Duodenal mucosa (tissue), 2 donors: ENCODE measurements around the gene EIF1.
"Not testable (repeated sequence)": the region's sequence is repeated elsewhere in the genome, so short reads cannot be mapped to it uniquely, and the experiment has no call there.

Experiments used
- H3K27ac ChIP-seq: one replicate; pipeline ENCODE4 v1.7.0; 2013; ENCODE audit warnings: low read depth, low read length
- H3K27me3 ChIP-seq, 2 donors: one replicate each; pipeline ENCODE4 v1.7.0; 2013; ENCODE audit warnings: low read length in 2 of 2, control low read depth in 1 of 2; ENCODE audit not compliant: insufficient read depth in 2 of 2, control insufficient read depth in 1 of 2
- H3K36me3 ChIP-seq, 2 donors: one replicate each; pipeline ENCODE4 v1.7.0; 2013; ENCODE audit warnings: low read length in 2 of 2, control low read depth in 1 of 2; ENCODE audit not compliant: insufficient read depth in 2 of 2, control insufficient read depth in 1 of 2
- H3K4me1 ChIP-seq, 2 donors: one replicate each; pipeline ENCODE4 v1.7.0; 2013; ENCODE audit warnings: low read length in 2 of 2, control low read depth in 1 of 2; ENCODE audit not compliant: insufficient read depth in 2 of 2, control insufficient read depth in 1 of 2
- H3K4me3 ChIP-seq, 2 donors: one replicate each; pipeline ENCODE4 v1.7.0; 2013; ENCODE audit warnings: low read length in 2 of 2, low read depth in 1 of 2
- H3K9ac ChIP-seq, 2 donors: one replicate each; pipeline ENCODE4 v1.7.0; 2013; ENCODE audit warnings: low read length in 2 of 2, low read depth in 1 of 2
- H3K9me3 ChIP-seq, 2 donors: one replicate each; pipeline ENCODE4 v1.7.0; 2013; ENCODE audit warnings: low read length in 2 of 2, control low read depth in 1 of 2; ENCODE audit not compliant: control insufficient read depth in 1 of 2

The EIF1 gene

DNA sequence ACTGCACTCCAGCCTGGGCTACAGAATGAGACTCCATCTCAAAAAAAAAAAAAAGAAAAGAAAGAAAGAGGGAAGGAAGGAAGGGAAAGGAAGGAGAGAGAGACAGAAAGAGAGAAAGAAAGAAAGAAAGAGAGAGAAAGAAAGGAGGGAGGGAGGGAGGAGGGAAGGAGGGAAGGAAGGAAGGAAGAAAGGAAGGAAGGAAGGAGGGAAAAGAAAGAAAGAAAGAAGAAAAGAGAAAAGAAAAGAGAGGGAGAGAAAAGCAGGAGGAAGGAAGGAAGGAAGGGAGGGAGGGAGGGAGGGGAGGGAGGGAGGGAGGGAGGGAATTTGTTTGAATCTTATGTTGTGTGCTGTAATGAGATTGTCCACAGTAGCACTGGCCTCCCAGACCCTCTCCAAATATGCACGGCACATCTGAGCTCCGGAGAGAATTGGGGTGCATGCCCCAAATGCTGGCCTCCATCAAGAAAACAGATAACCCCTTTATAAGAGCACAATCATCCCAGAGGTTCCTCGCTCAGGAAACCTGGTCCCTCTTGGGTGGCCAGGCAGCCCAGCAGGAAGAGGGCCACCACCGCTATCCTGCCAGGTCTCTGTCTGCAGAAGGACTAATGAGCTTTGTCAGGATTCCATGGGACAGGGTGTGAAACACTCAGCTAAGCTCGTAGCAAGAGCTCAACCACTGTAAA lies 8.8 kb upstream of the EIF1 start:
- peaks cover 15 to 27% of the 10 kb centered on the region in 2 donors for H3K4me1 ChIP-seq
- no peak overlapping the region for H3K4me3 ChIP-seq
- H3K9ac ChIP-seq, result no peak overlapping the region
- H3K36me3 ChIP-seq, result no peaks in the 10 kb centered on the region
- H3K27ac ChIP-seq, result no peak overlapping the region
- H3K27me3 ChIP-seq, result no peaks in the 10 kb centered on the region
- H3K9me3 ChIP-seq, result no peaks in the 10 kb centered on the region

DNA sequence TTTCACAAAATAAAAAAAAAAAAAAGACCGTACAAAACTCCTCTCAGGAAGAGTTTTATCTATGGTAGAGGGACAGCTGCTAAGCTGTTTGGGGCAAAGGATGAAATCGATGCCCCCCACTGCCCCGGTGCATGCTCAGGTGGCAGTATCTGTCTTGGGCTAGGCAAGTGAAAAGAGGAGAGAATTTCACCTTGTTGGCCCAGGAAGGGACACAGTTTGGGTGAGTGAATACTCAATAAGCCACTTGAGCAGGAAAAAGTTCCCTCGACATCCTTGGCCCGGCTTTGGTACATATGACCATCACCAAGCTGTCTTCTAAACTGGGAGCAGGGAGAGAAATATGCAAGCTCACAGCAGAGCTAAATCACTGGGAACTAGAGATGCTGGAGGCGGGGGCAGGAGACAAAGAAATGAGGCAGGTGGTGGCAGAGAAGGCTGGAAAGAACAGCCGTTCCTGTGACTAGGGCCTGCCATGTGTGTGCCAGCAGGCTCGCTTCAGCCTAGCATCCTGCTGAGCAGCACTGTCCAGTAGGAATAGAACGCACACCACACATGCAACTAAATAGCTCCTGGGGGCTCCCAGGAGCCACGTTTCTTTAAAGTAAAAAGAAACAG lies 8.2 kb upstream of the EIF1 start:
- Histone ChIP-seq H3K4me3 (no peak overlapping the region), H3K27me3 (no peaks in the 10 kb centered on the region), H3K9ac (no peak overlapping the region), H3K9me3 (no peaks in the 10 kb centered on the region), H3K36me3 (no peaks in the 10 kb centered on the region), H3K27ac (no peak overlapping the region), H3K4me1 (peaks cover 15 to 27% of the 10 kb centered on the region in 2 donors)

DNA sequence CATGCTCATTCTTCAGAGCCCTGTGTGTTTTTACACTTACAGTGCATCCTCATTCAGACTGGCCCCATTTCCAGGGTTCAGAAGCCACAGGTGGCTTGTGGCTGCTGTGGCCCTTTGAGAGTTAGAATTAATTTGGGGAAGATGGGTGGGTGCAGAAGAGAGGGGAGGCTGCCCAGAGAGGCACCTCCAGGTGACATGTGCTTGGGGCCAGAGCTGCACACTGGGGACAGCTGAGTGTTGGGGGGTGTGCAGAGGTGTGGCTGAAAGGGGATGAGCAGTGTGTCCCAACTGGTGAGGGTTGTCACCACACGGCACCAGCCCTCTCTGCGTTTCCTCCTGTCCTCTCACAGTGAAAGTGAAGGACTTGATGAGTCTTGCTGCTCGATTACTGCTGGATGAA lies 6.9 kb upstream of the EIF1 start:
- Histone ChIP-seq H3K27me3 (no peaks in the 10 kb centered on the region), H3K4me1 (peaks cover 5 to 17% of the 10 kb centered on the region in 2 donors), H3K9me3 (no peaks in the 10 kb centered on the region), H3K27ac (no peak overlapping the region), H3K4me3 (no peak overlapping the region), H3K9ac (no peak overlapping the region), H3K36me3 (no peaks in the 10 kb centered on the region)

DNA sequence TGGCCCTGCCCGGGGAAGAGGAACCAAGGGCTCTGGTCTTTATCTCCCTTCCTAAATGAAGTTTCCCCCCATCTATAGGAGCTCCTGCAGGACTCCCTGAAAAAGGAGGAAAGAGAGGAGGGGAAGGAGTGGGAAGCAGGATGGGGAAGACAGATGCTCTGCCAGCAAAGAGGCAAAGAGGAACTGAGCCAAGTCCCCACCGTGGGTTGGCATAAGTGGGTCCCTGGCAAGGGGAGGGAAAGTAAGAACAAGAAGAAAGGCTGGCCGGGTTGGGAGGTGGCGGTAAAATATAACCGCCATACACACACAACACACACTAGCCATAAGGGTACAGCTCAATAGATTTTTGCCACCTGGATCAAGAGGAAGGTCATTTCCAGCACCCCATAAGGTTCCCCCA lies 6.1 kb upstream of the EIF1 start:
- Histone ChIP-seq H3K9me3 (no peaks in the 10 kb centered on the region), H3K27me3 (no peaks in the 10 kb centered on the region), H3K9ac (no peak overlapping the region), H3K4me1 (peaks cover 5 to 14% of the 10 kb centered on the region in 2 donors), H3K27ac (no peak overlapping the region), H3K36me3 (no peaks in the 10 kb centered on the region), H3K4me3 (no peak overlapping the region)

DNA sequence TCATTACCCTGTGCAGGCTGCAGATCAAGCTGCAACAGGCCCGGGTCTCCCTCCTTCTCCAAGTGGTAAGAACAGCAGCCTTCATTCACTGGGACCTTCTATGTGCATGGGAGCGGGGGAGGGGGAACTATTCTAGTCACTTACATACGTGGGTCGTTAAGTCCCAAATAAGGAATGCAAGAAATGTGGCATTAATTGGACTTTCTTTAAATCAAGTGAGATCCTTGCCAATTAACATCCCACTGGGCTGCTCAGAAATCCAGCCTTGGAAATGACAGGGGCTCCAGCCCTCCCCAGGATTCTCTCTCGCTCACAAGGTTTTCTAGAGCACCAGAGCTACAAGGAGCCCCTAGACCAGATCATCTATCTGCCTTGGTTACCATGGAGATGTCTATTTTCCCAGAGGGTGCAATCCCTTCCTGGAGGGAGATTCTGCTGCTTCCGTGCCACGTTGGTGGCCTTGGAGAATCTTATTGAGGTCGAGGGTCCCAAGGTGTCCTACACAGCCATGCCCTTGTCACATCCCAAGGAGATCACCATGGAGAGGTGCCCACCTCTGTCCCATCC lies 5.2 kb upstream of the EIF1 start:
- no peaks in the 10 kb centered on the region for H3K27me3 ChIP-seq
- no peak overlapping the region for H3K9ac ChIP-seq
- H3K27ac ChIP-seq, result no peak overlapping the region
- no peaks in the 10 kb centered on the region for H3K9me3 ChIP-seq
- H3K4me3 ChIP-seq, result no peak overlapping the region
- no peaks in the 10 kb centered on the region for H3K36me3 ChIP-seq
- peaks cover under 1 to 16% of the 10 kb centered on the region in 2 donors for H3K4me1 ChIP-seq

DNA sequence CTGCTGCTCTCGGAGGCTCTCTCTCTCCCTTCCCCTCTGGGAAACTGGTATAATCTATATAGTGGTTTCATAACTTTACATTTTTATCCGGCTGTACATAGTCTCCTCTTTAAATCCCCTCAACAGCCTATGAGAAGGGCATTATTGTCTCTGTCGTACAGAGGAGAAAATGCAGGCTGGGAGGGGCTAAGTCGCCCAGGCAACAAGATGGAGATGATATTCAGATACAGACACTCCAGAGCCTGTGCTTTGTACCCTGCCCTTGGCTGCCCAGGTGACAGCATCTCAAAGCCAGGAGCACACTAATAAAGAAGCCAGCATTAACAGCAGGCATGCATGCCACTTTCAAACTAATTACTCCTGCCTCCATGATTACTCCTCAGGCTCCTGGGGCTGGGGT lies 4.7 kb upstream of the EIF1 start:
- no peak overlapping the region for H3K27ac ChIP-seq
- peaks cover 0 to 11% of the 10 kb centered on the region in 2 donors for H3K4me1 ChIP-seq
- H3K9me3 ChIP-seq, result no peaks in the 10 kb centered on the region
- no peak overlapping the region for H3K4me3 ChIP-seq
- H3K27me3 ChIP-seq, result no peaks in the 10 kb centered on the region
- H3K9ac ChIP-seq, result no peak overlapping the region
- H3K36me3 ChIP-seq, result no peaks in the 10 kb centered on the region

DNA sequence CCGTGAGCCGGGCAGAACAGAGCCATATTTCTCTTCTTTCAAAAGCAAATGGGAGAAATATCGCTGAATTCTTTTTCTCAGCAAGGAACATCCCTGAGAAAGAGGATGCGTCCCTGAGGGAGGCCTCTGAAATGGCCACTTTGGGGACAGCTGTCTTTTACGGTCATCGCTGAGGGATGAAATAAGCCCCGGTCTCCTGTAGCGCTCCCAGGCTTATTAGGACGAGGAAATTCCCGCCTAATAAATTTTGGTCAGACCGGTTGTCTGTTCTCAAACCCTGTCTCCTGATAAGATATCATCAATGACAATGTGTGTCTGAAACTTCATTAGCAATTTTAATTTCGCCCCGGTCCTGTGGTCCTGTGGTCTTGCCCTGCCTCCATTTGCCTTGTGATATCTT lies 2.9 kb upstream of the EIF1 start:
- not testable (repeated sequence) for H3K4me3 ChIP-seq, H3K27ac ChIP-seq, H3K27me3 ChIP-seq, H3K9ac ChIP-seq, H3K9me3 ChIP-seq
- H3K4me1 ChIP-seq, result peaks cover 10 to 21% of the 10 kb centered on the region in 2 donors
- peaks cover 14% of the 10 kb centered on the region in 2 donors for H3K36me3 ChIP-seq

DNA sequence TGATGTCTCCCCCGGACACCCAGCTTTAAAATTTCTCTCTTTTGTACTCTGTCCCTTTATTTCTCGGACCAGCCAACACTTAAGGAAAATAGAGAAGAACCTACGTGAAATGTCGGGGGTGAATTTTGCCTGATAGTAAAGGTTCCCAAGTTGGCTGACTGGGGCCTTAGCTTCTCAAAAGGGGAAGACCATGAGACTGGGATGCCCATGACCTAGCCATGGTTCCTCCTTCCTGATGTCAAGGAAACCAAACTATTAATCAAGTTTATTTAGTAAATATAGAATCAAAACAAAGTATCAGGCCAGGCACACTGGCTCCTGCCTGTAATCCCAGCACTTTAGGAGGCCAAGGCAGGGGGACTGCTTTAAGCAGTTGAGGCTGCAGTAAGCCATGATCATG lies 2.4 kb upstream of the EIF1 start:
- Histone ChIP-seq H3K4me1 (peaks cover 15 to 26% of the 10 kb centered on the region in 2 donors), H3K36me3 (peaks cover 19% of the 10 kb centered on the region in 2 donors), H3K27me3 (no peaks in the 10 kb centered on the region), H3K9me3 (no peaks in the 10 kb centered on the region), H3K9ac (no peak overlapping the region), H3K4me3 (no peak overlapping the region), H3K27ac (no peak overlapping the region)

DNA sequence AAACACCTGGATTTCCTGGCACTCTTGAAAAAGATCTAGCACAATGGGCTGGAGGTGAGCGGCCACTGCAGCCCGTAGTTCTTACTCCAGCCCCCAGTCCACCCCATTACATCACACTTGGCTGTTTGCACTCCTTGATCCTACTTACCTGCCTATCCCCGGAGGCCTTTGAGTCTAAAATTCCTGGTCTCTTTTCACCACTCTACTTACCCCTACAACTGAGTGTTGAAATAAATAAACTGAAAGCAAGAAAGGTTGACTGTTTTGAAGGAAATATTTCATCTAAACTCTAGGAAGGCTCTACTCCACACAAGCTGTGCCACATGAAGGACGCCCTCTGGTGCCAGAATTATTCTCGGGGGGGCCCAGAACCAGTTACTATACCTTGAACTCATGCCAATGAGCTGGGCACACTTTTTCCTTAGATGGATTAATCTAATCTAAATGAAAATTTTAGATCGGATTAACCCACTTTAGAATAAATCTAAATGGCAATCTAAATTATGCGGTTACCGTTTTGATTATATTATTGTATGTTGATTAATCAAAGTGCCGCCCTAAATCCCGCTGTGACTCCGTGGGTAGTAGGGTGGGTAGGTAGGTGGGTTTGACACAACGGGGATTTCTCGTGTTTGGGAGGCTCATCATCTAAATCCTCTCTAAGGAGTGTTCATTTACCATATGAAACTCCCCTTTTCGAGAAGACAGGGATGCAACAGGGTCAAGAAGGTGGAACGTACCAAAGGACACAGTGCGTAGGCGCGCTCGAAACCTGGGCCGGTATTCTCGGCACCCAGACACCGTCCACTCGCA lies 651 bp upstream of the EIF1 start:
- H3K4me1 ChIP-seq, result peaks cover 15 to 28% of the 10 kb centered on the region in 2 donors
- H3K27ac ChIP-seq, result peak overlapping the region; percentile 100
- no peaks in the 10 kb centered on the region for H3K9me3 ChIP-seq
- H3K36me3 ChIP-seq, result peaks cover 35 to 37% of the 10 kb centered on the region in 2 donors
- H3K9ac ChIP-seq, result peak overlapping the region; percentile 79 to 99
- H3K27me3 ChIP-seq, result no peaks in the 10 kb centered on the region
- peak overlapping the region; percentile 79 to 89 for H3K4me3 ChIP-seq
